ENCODE data around the gene BCAS3. TPM values are rescaled to one million over a fixed set of nuclear protein-coding genes. Genes with fewer than 3 reads are reported as not detected.

The BCAS3 gene
- polyA plus RNA-seq, 6 donors from 2014 or later: 22.0 to 38.9 (median 24.5) TPM

DNA sequence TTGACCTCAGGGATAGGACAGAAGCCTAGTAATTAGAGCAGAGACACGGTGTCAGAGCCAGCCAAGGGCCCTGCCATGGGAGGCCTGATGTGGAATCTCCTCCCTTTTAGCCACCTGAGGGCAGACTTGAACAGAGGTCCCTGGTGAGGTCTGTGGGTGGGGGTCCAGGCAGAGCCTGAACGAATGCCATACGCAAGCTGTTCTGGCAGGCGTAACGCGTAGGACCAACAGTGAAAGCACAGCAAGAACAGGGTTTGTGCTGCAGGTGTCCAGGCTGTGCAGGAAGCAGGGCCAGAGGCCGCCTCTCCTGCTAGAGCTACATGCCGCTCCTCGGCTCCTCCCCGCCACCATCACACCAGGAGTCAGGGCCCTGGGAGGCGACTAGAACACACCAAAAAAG lies 640.1 kb downstream of the BCAS3 start:
- no peak for ATAC-seq (ENCODE audit: low read depth in 2 of 2)
- Mint-ChIP-seq H3K27ac (no peak overlapping the region), H3K4me3 (peak overlapping the region in 1 of 8 donors; percentile 41), H3K36me3 (peaks cover 0 to 8% of the 10 kb centered on the region in 2 donors), H3K27me3 (no peaks in the 10 kb centered on the region), H3K9me3 (no peaks in the 10 kb centered on the region), H3K4me1 (no peaks in the 10 kb centered on the region)
- DNase-seq: no peak

DNA sequence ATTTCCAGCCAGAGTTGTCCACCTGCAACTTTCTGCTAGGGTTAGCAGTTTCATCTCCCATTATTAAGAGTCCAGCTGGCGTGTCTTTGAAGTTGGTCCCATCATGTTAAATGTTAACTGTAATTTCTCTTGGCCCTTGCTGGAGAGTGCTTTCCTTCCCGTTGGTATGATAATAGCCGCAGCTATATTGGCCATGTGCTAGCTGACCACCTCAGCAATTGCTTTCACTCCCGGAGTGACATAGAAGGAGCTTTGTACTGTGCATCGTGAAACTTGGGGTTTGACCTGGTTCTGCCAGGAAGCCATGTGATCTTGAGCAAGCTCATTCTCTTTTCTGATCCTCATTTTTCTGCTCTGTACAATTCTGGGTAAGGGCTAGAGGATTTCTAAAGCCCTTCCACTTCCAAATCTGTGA lies 641.0 kb downstream of the BCAS3 start:
- no peaks in the 10 kb centered on the region for H3K27me3 Mint-ChIP-seq
- no peak for DNase-seq
- no peak overlapping the region for H3K4me3 Mint-ChIP-seq
- no peaks in the 10 kb centered on the region for H3K9me3 Mint-ChIP-seq
- no peak for ATAC-seq (ENCODE audit: low read depth in 2 of 2)
- H3K4me1 Mint-ChIP-seq: no peaks in the 10 kb centered on the region
- peaks cover 0 to 8% of the 10 kb centered on the region in 2 donors for H3K36me3 Mint-ChIP-seq
- H3K27ac Mint-ChIP-seq: no peak overlapping the region

DNA sequence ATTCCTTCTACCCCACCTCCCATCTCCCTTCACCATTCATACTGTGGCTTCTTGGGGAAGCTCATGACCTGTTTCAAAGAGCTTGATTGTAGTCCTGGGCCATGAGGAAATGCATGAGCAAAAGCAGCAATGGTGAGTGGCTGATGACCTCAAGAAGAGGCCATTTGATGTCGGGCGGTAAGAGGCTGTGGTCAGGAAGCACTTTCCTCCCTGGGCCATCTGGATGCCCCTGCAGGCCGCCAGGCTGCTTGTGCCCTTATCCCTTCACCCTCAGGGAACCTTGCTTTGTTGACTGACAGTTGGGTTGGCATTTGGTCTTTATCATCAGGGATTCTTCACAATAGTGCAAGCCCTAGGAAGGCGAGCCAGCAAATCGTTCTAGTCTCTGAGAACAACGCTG lies 643.7 kb downstream of the BCAS3 start:
- DNase-seq: no peak
- peaks cover 0 to 1% (median 0%) of the 10 kb centered on the region in 3 donors for H3K4me1 Mint-ChIP-seq
- no peak for ATAC-seq (ENCODE audit: low read depth in 2 of 2)

DNA sequence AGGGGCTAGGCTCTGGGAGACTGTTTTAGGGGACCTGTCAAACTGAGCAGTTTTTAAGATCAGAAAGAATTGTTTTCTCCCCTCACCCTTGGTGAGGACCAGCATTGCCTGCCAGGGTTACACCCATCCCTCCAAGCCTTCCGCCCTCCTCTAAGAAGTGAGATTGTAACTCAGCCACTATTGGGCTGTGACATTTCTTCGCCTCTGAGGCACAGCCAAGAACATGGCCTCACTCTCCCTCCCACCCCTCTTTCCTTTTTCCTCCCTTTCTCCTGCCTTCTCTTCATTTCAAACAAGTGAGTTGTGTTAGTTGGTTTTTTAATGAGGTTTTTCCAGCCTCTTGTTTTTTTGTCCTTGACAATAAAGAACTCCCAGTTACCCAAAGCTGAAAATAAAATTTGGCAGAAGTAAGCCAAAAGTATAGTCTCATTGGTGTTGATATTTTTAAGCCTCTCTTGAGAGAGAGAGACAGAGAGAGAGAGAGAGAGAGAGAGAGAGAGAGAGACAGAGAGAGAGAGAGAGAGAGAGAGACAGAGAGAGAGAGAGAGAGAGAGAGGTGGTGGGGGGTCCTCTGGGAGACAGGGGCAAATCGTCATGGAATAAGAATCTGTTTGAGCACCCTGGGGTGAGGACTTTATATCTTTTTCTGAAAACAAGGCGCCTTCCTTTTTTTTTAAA lies 644.8 kb downstream of the BCAS3 start:
- no peaks in the 10 kb centered on the region for H3K27me3 Mint-ChIP-seq
- H3K36me3 Mint-ChIP-seq: peaks cover 0 to 8% of the 10 kb centered on the region in 2 donors
- peaks cover 0 to 4% (median 0%) of the 10 kb centered on the region in 3 donors for H3K4me1 Mint-ChIP-seq
- H3K9me3 Mint-ChIP-seq: no peaks in the 10 kb centered on the region
- no peak for DNase-seq
- ATAC-seq (ENCODE audit: low read depth in 2 of 2): no peak
- peak overlapping the region in 2 of 6 donors; percentile 32 to 36 for H3K27ac Mint-ChIP-seq
- no peak overlapping the region for H3K4me3 Mint-ChIP-seq

More for the DNA sequence above, 643.7 kb downstream of the BCAS3 start:
- H3K27me3 Mint-ChIP-seq: no peaks in the 10 kb centered on the region
- H3K9me3 Mint-ChIP-seq: no peaks in the 10 kb centered on the region
- H3K4me3 Mint-ChIP-seq: no peak overlapping the region
- peaks cover 0 to 8% of the 10 kb centered on the region in 2 donors for H3K36me3 Mint-ChIP-seq
- peak overlapping the region in 1 of 6 donors; percentile 18 for H3K27ac Mint-ChIP-seq

DNA sequence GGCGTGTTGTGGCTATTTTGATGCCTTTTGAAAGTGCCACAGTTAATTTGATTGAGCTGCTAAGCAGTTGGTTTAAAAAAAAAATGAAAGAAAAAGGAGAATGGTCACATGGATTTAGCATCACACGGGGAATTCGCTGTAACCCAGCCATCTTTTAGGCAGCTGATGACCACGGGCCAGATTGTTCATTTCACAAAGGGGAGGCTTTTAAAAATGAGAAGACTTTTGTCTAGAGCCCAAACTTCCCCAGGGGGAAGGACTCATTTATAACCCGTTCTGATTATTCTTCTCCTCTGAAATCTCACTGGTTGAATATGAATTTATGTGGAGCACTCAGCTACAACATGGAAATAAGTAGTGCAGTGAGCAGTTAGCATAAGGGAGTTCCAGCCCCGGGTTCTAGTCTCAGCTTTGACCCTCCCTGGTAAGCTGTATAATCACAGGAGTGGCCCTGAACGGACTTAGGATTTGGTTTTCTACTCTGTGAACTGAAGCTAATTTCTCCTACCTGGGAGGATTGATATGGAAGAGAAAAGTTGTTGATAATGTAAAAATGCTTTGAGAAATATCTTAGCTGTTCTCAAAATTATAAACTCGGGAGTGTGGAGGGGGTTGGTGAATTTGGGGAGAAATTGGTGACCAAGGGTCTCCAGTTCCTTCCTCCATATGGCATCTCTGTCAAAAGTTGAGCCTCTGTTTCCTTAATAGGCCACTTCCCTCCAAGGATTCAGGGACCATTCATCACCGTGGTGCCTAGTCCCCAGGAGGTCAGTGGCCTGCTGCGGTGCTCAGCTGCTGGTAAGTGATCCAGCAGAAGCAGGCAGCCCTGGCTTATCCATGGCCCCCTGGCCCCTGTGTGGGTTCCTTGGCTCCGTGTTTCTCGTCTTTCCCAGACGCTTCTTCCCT lies 645.6 kb downstream of the BCAS3 start:
- Mint-ChIP-seq H3K9me3 (no peaks in the 10 kb centered on the region), H3K4me3 (no peak overlapping the region), H3K27me3 (no peaks in the 10 kb centered on the region), H3K4me1 (peaks cover 0 to 4% (median 0%) of the 10 kb centered on the region in 3 donors), H3K36me3 (peaks cover 0 to 8% of the 10 kb centered on the region in 2 donors), H3K27ac (peak overlapping the region in 1 of 6 donors; percentile 36)
- DNase-seq (no peak), ATAC-seq (ENCODE audit: low read depth in 2 of 2) (no peak)

DNA sequence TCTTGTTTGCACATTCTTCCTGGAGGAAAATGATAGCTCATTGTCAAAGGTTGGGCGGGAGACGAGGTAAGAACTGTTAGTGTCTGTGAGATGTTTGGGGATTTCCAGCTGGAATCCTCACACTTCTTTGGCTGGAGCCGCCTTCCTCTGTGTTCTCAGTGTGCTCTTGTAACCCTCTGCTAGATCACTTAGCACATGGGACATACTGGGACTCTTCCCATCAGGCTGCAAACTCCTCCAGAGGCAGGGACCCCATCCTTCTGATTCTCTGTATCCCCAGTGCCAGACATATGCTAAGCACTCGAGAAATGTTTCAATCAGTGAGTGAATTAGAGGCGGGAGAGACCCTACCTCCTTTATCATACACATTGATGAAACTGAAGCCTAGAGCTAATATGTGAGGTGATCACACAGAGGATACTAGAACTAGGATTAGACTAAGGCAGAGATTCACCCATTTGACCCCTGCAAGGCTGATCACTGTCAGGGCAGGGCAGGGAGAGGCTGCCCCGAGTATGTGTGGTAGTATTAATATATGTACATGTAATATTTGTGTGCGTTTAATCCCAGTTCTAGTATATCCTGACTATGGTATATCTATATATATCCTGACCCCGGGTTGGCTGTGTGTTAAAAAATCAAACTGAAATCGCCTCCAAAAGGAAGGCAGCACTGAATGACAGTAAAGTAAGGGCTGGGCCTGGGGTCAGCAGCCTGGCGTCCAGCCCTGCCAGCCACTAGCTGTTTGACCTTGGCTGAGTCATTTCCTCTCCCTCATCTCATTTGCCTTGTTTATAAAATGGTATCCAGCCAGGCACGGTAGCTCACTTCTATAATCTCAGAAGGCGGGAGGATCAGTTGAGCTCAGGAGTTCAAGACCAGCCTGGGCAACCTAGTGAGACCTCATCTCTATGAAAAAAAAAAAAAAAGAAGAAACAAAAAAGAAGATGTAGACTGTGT lies 646.5 kb downstream of the BCAS3 start:
- Mint-ChIP-seq H3K27me3 (no peaks in the 10 kb centered on the region), H3K36me3 (peaks cover 0 to 8% of the 10 kb centered on the region in 2 donors), H3K4me1 (peaks cover 0 to 4% (median 0%) of the 10 kb centered on the region in 3 donors), H3K27ac (no peak overlapping the region), H3K4me3 (no peak overlapping the region), H3K9me3 (no peaks in the 10 kb centered on the region)
- DNase-seq (no peak), ATAC-seq (ENCODE audit: low read depth in 2 of 2) (no peak)

DNA sequence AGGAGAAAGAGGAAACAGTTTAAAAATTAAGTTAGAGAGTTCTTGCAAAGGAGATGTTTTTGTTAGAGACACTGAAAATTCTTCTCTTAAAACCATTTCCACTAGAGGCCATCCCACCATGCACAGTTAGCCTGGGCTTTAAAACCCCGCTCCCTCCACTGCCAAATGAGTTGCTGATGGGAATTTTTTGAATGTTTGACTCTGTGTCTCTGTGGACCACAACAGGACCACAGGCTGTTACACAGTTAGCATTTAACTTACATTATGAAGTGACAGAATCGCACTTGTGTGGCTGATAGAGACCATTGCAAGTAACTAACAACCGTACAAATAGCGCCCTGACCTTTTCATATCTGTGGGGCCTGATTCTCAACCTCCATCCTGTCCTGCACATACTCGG lies 647.3 kb downstream of the BCAS3 start:
- peaks cover 0 to 4% (median 0%) of the 10 kb centered on the region in 3 donors for H3K4me1 Mint-ChIP-seq
- no peak for ATAC-seq (ENCODE audit: low read depth in 2 of 2)

DNA sequence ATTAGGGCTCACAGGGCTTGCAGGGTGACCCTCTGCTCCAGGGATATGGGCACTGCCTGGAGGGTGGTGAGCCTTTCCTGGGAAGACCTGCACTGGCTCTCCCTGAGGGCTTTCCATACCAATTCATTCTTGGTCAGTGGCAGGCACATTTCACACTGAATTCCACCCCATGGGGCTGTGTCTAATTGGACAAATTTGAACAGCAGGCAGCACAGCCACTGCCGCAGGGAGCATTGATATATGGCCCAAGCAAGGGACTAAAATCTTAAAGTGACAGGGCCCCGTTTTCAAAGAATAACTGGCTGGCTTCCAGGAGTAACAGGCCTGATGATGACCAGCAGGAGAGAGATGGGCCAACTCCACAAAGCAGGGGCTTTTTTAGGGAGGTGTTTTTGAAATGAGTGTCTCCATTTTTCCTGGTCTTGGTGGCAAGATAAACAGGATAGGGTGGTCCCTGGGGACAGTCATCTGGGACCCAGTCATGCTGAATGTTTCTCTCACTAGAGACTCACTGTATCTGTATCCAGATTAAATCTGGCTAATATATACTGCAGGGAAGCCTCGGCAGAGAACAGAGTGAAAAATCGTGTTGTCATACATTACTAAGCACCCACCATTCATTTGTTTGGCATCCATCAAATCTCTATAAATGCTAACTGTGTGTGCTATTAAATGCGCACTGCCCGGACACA lies 647.9 kb downstream of the BCAS3 start:
- Mint-ChIP-seq H3K36me3 (peaks cover 0 to 8% of the 10 kb centered on the region in 2 donors), H3K4me3 (no peak overlapping the region), H3K27ac (peak overlapping the region in 1 of 6 donors; percentile 58), H3K4me1 (peaks cover 0 to 4% (median 0%) of the 10 kb centered on the region in 3 donors), H3K27me3 (no peaks in the 10 kb centered on the region), H3K9me3 (no peaks in the 10 kb centered on the region)
- no peak for ATAC-seq (ENCODE audit: low read depth in 2 of 2)
- DNase-seq: no peak

More for the DNA sequence above, 647.3 kb downstream of the BCAS3 start:
- no peak overlapping the region for H3K4me3 Mint-ChIP-seq
- no peaks in the 10 kb centered on the region for H3K27me3 Mint-ChIP-seq
- peaks cover 0 to 8% of the 10 kb centered on the region in 2 donors for H3K36me3 Mint-ChIP-seq
- no peak overlapping the region for H3K27ac Mint-ChIP-seq
- no peaks in the 10 kb centered on the region for H3K9me3 Mint-ChIP-seq
- DNase-seq: no peak

DNA sequence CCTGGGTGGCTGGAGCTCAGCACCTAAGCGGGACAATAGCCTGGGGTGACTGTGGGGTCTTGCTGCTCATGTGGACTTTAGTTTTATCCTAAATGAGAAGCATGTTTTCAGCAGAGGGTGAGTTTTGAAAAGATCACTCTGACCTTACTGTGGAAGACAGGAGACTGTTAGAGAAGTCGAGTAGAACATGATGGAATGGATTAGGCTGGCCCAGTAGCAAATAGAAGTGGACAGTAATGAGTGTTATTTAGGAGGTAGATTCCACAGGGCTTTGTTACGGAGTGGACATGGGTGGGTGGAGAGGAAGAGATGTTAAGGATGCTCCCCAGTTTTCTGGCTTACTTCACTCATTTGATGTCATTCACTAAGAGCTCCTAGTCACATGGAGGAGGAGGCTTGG lies 648.7 kb downstream of the BCAS3 start:
- no peaks in the 10 kb centered on the region for H3K9me3 Mint-ChIP-seq

DNA sequence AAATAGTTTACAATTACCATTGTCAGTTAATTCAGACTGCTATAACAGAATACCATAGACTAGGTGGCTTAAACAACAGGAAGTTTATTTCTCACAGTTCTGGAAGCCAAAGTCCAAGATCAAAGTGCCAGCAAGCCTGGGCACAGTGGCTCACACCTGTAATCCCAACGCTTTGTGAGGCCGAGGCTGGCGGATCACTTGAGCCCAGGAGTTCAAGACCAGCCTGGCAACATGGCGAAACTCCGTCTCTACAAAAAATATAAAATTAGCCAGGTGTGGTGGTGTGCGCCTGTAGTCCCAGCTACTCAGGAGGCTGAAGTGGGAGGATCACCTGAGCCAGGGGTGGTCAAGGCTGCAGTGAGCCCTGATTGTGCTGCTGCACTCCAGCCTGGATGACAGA lies 650.7 kb downstream of the BCAS3 start:
- H3K4me3 Mint-ChIP-seq: no peak overlapping the region
- no peak overlapping the region for H3K27ac Mint-ChIP-seq
- peaks cover 0 to 4% (median 0%) of the 10 kb centered on the region in 3 donors for H3K4me1 Mint-ChIP-seq
- no peak for ATAC-seq (ENCODE audit: low read depth in 2 of 2)
- H3K27me3 Mint-ChIP-seq: no peaks in the 10 kb centered on the region
- DNase-seq: no peak
- no peaks in the 10 kb centered on the region for H3K36me3 Mint-ChIP-seq
- no peaks in the 10 kb centered on the region for H3K9me3 Mint-ChIP-seq

More for the DNA sequence above, 648.7 kb downstream of the BCAS3 start:
- no peaks in the 10 kb centered on the region for H3K36me3 Mint-ChIP-seq
- H3K4me1 Mint-ChIP-seq: peaks cover 0 to 4% (median 0%) of the 10 kb centered on the region in 3 donors
- DNase-seq (no peak), ATAC-seq (ENCODE audit: low read depth in 2 of 2) (no peak)
- H3K27me3 Mint-ChIP-seq: no peaks in the 10 kb centered on the region
- no peak overlapping the region for H3K27ac Mint-ChIP-seq
- H3K4me3 Mint-ChIP-seq: no peak overlapping the region

DNA sequence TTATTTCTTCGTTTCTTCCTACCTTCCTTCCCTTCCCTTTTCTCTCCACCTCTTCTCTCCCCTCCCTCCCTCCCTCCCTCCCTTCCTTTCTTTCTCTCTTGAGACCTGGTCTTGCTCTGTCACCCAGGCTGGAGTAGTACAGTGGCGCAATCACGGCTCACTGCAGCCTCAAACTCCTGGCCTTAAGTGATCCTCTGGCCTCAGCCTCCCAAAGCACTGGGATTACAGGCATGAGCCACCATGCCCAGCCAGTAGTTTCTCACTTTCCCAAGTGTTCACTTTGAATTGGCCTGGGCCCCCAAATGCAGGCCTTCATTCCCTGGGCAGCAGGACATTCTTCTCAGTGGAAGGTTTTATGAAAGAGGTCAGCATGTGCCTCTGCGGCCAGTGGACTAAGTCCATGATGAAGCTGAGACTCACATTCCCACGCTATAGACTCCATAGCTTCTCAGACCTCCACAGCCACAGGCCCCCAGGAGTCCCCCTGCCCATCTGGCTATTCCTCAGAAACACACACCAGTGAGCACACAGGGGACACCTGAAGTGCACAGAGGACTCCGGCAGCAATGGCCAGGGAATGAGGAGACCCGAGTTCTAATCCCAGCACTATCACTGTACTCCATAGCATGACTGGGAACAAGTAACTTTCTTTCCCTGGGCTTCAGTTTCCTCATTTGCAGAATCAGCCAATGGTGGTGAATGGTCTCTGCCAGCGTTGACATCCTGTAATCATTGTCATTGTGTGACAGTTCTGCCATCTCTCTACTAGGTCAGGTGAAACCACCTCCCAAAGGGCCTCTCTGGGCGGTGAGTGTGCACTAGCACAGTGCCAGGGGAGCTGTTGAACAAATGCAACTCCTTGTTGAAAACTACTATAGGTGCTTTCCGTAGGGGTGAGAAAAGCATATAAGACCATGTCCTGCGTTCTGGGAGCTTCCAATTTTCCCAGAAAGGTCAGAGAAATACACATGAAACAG lies 652.8 kb downstream of the BCAS3 start:
- no peaks in the 10 kb centered on the region for H3K9me3 Mint-ChIP-seq

DNA sequence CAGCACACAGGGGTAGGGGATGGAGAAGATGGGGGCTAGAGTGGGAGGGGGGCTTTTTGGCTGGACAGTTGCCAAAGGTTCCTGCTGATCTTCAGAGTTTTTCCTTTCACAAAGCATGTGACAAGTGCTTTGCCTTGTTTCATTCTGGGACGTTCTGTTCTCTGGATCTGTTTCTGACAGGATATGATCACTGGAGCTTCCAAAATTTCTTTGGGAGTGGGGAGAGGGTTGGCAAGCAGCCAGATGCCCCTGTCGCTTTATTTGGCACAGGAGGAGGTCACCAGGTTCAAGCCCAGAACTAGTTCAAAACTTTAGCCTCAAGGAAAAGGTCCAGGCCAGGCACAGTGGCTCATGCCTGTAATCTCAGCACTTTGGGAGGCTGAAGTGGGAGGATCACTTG lies 653.5 kb downstream of the BCAS3 start:
- H3K36me3 Mint-ChIP-seq: no peaks in the 10 kb centered on the region
- no peak overlapping the region for H3K27ac Mint-ChIP-seq
- no peaks in the 10 kb centered on the region for H3K9me3 Mint-ChIP-seq
- no peaks in the 10 kb centered on the region for H3K27me3 Mint-ChIP-seq
- H3K4me1 Mint-ChIP-seq: peaks cover 0 to 4% (median 0%) of the 10 kb centered on the region in 3 donors
- no peak overlapping the region for H3K4me3 Mint-ChIP-seq
- ATAC-seq (ENCODE audit: low read depth in 2 of 2) (no peak), DNase-seq (no peak)

More for the DNA sequence above, 652.8 kb downstream of the BCAS3 start:
- H3K36me3 Mint-ChIP-seq: no peaks in the 10 kb centered on the region
- ATAC-seq (ENCODE audit: low read depth in 2 of 2) (no peak), DNase-seq (no peak)
- no peaks in the 10 kb centered on the region for H3K27me3 Mint-ChIP-seq
- no peak overlapping the region for H3K27ac Mint-ChIP-seq
- H3K4me3 Mint-ChIP-seq: no peak overlapping the region
- peaks cover 0 to 4% (median 0%) of the 10 kb centered on the region in 3 donors for H3K4me1 Mint-ChIP-seq
